WI38 (cell line): ENCODE data around the gene RNF167.

ENCODE experiments used
- H3K4me3 ChIP-seq: 2 replicates; pipeline ENCODE4 v1.5.1; 2011; ENCODE audit warnings: low read depth, mild to moderate bottlenecking, control low read depth, low read length
- CTCF ChIP-seq: IDR thresholded peaks from 2 replicates; pipeline ENCODE4 v1.5.1; 2012; ENCODE audit warnings: low read depth, mild to moderate bottlenecking, control low read depth, low read length

RNF167 gene

GRCh38 chr17:4928881-4929280 is 11.2 kb upstream of the RNF167 start:
- H3K4me3 ChIP-seq, result no peak overlapping the region
- TF ChIP-seq CTCF, result no peak

- no peak for TF ChIP-seq CTCF
These were observed 8.1 kb upstream of the RNF167 start, which contains the start of gene GP1BA for GRCh38 chr17:4931963-4932362. TSS of gene GP1BA (plus strand) at chr17:4932277. CDS start at chr17:4932605, 328 bp downstream.

GRCh38 chr17:4932756-4933155 is 7.3 kb upstream of the RNF167 start:
- no peak overlapping the region for H3K4me3 ChIP-seq
- TF ChIP-seq CTCF, result no peak

More at GRCh38 chr17:4931963-4932362, 8.1 kb upstream of the RNF167 start, which contains the start of gene GP1BA:
- no peak within 1 kb of the TSS for H3K4me3 ChIP-seq

- no peak for TF ChIP-seq CTCF
- no peak overlapping the region for H3K4me3 ChIP-seq
These were observed 6.4 kb upstream of the RNF167 start for GRCh38 chr17:4933646-4934045.

DNA sequence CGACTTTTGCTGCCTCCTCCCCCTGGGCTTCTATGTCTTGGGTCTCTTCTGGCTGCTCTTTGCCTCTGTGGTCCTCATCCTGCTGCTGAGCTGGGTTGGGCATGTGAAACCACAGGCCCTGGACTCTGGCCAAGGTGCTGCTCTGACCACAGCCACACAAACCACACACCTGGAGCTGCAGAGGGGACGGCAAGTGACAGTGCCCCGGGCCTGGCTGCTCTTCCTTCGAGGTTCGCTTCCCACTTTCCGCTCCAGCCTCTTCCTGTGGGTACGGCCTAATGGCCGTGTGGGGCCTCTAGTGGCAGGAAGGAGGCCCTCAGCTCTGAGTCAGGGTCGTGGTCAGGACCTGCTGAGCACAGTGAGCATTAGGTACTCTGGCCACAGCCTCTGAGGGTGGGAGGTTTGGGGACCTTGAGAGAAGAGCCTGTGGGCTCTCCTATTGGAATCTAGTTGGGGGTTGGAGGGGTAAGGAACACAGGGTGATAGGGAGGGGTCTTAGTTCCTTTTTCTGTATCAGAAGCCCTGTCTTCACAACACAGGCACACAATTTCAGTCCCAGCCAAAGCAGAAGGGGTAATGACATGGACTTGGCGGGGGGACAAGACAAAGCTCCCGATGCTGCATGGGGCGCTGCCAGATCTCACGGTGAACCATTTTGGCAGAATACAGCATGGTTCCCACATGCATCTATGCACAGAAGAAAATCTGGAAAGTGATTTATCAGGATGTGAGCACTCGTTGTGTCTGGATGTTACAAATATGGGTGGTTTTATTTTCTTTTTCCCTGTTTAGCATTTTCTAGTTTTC is 5.7 kb upstream of the RNF167 start:
- H3K4me3 ChIP-seq, result no peak overlapping the region
- peak; percentile 17; the same call in 1 of the 2 replicates for TF ChIP-seq CTCF

DNA sequence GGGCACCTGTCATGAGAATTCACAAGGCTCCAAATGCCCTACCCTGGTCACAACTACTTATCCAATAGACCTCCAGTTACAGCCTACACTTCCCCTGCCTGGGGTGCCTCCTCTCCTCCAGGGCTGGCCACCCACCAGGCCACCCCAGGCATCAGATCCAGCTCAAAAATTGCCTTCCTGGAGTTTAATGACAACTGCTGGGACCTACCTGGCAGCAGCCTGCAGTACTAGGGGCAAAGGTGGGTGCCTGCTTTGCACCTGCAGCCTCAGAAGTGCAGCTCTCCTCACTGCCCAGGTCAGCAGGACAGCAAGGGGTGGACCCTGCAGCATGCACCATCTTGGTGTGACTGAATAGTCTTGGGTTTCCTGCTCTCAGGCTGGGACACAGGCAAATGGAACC is 4.4 kb upstream of the RNF167 start:
- TF ChIP-seq CTCF, result no peak
- H3K4me3 ChIP-seq, result no peak overlapping the region

DNA sequence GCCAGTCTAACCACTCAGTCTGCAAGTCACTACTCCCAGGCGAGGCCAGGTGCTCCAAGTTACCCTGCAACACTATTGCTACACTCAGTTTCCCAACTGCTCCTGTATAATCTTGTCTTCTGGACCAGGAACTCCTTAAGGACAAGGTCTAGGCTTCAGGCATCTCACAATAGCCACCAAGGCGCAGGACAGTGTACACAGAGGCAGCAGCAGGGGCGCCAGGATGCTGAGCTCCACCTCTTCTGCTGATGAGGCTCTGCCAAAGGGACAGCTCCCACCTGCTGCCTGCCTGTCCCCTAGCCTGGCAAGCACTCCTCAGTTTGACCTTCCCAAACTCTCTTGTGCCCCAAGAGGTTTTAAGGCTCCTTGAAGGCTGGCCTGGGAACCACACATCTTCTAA is 3.6 kb upstream of the RNF167 start:
- no peak overlapping the region for H3K4me3 ChIP-seq
- TF ChIP-seq CTCF, result no peak
